Breast epithelium (tissue), 4 donors: ENCODE measurements around the gene SIM2. TPM values are rescaled to one million over a fixed set of nuclear protein-coding genes. Genes with fewer than 3 reads are reported as not detected.

Experiments
- DNase-seq, 2 donors: peaks; one replicate each; pipeline ENCODE4 v3.0.0-alpha.2; 2019; ENCODE audit warnings: low spot score in 2 of 2
- H3K27ac ChIP-seq, 2 donors: fragments of 200-600 bp; sonication (generic) in 1 of 2; one replicate each; pipeline ENCODE4 v1.5.1; 2016 to 2019; ENCODE audit warnings: mild to moderate bottlenecking in 1 of 2
- H3K27me3 ChIP-seq, 2 donors: fragments of 200-600 bp; sonication (generic) in 1 of 2; one replicate each; pipeline versions ENCODE4 v1.5.1 to v1.6.0; 2017 to 2019; ENCODE audit warnings: control low read depth in 1 of 2, mild to moderate bottlenecking in 1 of 2
- H3K36me3 ChIP-seq: fragments of 200-600 bp; one replicate; pipeline ENCODE4 v1.5.1; 2019
- H3K4me1 ChIP-seq, 2 donors: fragments of 200-600 bp; sonication (generic); one replicate each; pipeline ENCODE4 v1.5.1; 2016 to 2019; ENCODE audit warnings: control low read depth in 1 of 2
- H3K4me3 ChIP-seq, 3 donors: fragments of 200-600 bp; sonication (generic); 1 replicate in 2 of 3; 2 replicates in 1 of 3; pipeline ENCODE4 v1.5.1; 2016 to 2019; ENCODE audit warnings: mild to moderate bottlenecking in 3 of 3, moderate library complexity in 2 of 3
- H3K9me3 ChIP-seq, 2 donors: fragments of 200-600 bp; sonication (generic) in 1 of 2; one replicate each; pipeline ENCODE4 v1.5.1; 2016 to 2019; ENCODE audit warnings: control low read depth in 1 of 2
- POLR2A ChIP-seq: fragments of 450-650 bp; IDR thresholded peaks from one replicate; pipeline ENCODE4 v1.6.1; 2016; ENCODE audit warnings: antibody characterized with exemption, mild to moderate bottlenecking, moderate library complexity
- POLR2AphosphoS5 ChIP-seq, 3 donors: sonication (generic); formaldehyde crosslinking; IDR thresholded peaks; one replicate each; pipeline ENCODE4 v1.6.1; 2017; ENCODE audit warnings: antibody characterized with exemption in 3 of 3
- intact Hi-C: fragments of 100-400 bp; cut with DNase I; formaldehyde crosslinking; loops from one replicate; pipeline ENCODE4 v1.15.1; 2023; ENCODE audit warnings: low total_unique reads
- total RNA-seq, 3 donors: library from RNA; depleted of rRNA; stranded (reverse); fragments of >200 nt; gene quantifications; one replicate each; pipeline ENCODE4 v1.1.0, GENCODE V29; 2016
- TF ChIP-seq, protein P1 (sequence below), 3 donors: fragments of 450-650 bp; IDR thresholded peaks; one replicate each; pipeline ENCODE4 v1.5.1; 2016 to 2017; ENCODE audit warnings: antibody characterized with exemption in 3 of 3, mild to moderate bottlenecking in 3 of 3, moderate library complexity in 3 of 3

Gene SIM2
- total RNA-seq, 3 donors from 2014 or later, result 0.15 to 0.33 (median 0.32) TPM

- Histone ChIP-seq H3K27me3 (peaks cover 0 to 52% of the 10 kb centered on the region in 2 donors), H3K9me3 (peaks cover 0 to 9% of the 10 kb centered on the region in 2 donors), H3K4me3 (no peak overlapping the region), H3K36me3 (no peaks in the 10 kb centered on the region), H3K4me1 (no peaks in the 10 kb centered on the region), H3K27ac (no peak overlapping the region)
- no peak for DNase-seq
- intact Hi-C loops, result no loop called here
- TF ChIP-seq, protein P1, sequence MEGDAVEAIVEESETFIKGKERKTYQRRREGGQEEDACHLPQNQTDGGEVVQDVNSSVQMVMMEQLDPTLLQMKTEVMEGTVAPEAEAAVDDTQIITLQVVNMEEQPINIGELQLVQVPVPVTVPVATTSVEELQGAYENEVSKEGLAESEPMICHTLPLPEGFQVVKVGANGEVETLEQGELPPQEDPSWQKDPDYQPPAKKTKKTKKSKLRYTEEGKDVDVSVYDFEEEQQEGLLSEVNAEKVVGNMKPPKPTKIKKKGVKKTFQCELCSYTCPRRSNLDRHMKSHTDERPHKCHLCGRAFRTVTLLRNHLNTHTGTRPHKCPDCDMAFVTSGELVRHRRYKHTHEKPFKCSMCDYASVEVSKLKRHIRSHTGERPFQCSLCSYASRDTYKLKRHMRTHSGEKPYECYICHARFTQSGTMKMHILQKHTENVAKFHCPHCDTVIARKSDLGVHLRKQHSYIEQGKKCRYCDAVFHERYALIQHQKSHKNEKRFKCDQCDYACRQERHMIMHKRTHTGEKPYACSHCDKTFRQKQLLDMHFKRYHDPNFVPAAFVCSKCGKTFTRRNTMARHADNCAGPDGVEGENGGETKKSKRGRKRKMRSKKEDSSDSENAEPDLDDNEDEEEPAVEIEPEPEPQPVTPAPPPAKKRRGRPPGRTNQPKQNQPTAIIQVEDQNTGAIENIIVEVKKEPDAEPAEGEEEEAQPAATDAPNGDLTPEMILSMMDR (IDR thresholded peaks at IDR 0.05), result no peak
- TF ChIP-seq POLR2A, result no peak
- no peak for TF ChIP-seq POLR2AphosphoS5 (IDR thresholded peaks at IDR 0.05)
Observed at GRCh38 chr21:36686955-36687354, 12.0 kb upstream of the SIM2 start.

GRCh38 chr21:36688324-36688723 lies 10.6 kb upstream of the SIM2 start:
- no peak for DNase-seq
- intact Hi-C loops, result no loop called here
- H3K4me1 ChIP-seq, result no peaks in the 10 kb centered on the region
- H3K4me3 ChIP-seq, result no peak overlapping the region
- no peak overlapping the region for H3K27ac ChIP-seq
- H3K27me3 ChIP-seq, result peaks cover 6 to 60% of the 10 kb centered on the region in 2 donors
- TF ChIP-seq POLR2A (no peak), POLR2AphosphoS5 (IDR thresholded peaks at IDR 0.05) (no peak)
- TF ChIP-seq, protein P1 (IDR thresholded peaks at IDR 0.05), result no peak
- no peaks in the 10 kb centered on the region for H3K9me3 ChIP-seq
- H3K36me3 ChIP-seq, result no peaks in the 10 kb centered on the region

- Histone ChIP-seq H3K27me3 (peaks cover 9 to 64% of the 10 kb centered on the region in 2 donors), H3K27ac (no peak overlapping the region), H3K36me3 (no peaks in the 10 kb centered on the region), H3K4me3 (no peak overlapping the region), H3K9me3 (no peaks in the 10 kb centered on the region), H3K4me1 (no peaks in the 10 kb centered on the region)
- DNase-seq, result no peak
- intact Hi-C loops, result no loop called here
- TF ChIP-seq POLR2A, result no peak
- TF ChIP-seq, protein P1 (IDR thresholded peaks at IDR 0.05), result no peak
- TF ChIP-seq POLR2AphosphoS5 (IDR thresholded peaks at IDR 0.05), result no peak
Observed at GRCh38 chr21:36689324-36689723, 9.6 kb upstream of the SIM2 start.

GRCh38 chr21:36690628-36691554 lies 8.0 kb upstream of the SIM2 start:
- Histone ChIP-seq H3K36me3 (no peaks in the 10 kb centered on the region), H3K4me3 (no peak overlapping the region), H3K27me3 (peaks cover 9 to 66% of the 10 kb centered on the region in 2 donors), H3K9me3 (no peaks in the 10 kb centered on the region), H3K4me1 (no peaks in the 10 kb centered on the region), H3K27ac (no peak overlapping the region)
- no peak for DNase-seq
- intact Hi-C loops, result no loop called here
- TF ChIP-seq, protein P1 (IDR thresholded peaks at IDR 0.05), result no peak
- TF ChIP-seq POLR2AphosphoS5 (IDR thresholded peaks at IDR 0.05) (no peak), POLR2A (no peak)

GRCh38 chr21:36691555-36692041 lies 7.3 kb upstream of the SIM2 start:
- DNase-seq, result no peak
- Histone ChIP-seq H3K27me3 (peaks cover 9 to 73% of the 10 kb centered on the region in 2 donors), H3K36me3 (no peaks in the 10 kb centered on the region), H3K9me3 (no peaks in the 10 kb centered on the region), H3K4me3 (no peak overlapping the region), H3K4me1 (no peaks in the 10 kb centered on the region), H3K27ac (no peak overlapping the region)
- intact Hi-C loops, result no loop called here
- no peak for TF ChIP-seq POLR2AphosphoS5 (IDR thresholded peaks at IDR 0.05)
- TF ChIP-seq POLR2A, result no peak
- TF ChIP-seq, protein P1 (IDR thresholded peaks at IDR 0.05), result no peak
